Uterus (tissue), 2 donors: ENCODE results near the gene COQ8B.

Experiments
- POLR2A ChIP-seq, 2 donors: fragments of 450-650 bp; IDR thresholded peaks; one replicate each; pipeline ENCODE4 v1.6.1; 2016; ENCODE audit warnings: antibody characterized with exemption in 2 of 2, mild to moderate bottlenecking in 1 of 2, moderate library complexity in 1 of 2
- TF ChIP-seq, protein P1 (sequence below), 4 experiments: fragments of 200-600 bp in 2 of 4; fragments of 450-650 bp in 2 of 4; sonication (generic) in 2 of 4; IDR thresholded peaks; one replicate each; pipeline ENCODE4 v1.5.1; 2016 to 2019; ENCODE audit warnings: antibody characterized with exemption in 4 of 4, mild to moderate bottlenecking in 2 of 4, moderate library complexity in 1 of 4

DNA sequence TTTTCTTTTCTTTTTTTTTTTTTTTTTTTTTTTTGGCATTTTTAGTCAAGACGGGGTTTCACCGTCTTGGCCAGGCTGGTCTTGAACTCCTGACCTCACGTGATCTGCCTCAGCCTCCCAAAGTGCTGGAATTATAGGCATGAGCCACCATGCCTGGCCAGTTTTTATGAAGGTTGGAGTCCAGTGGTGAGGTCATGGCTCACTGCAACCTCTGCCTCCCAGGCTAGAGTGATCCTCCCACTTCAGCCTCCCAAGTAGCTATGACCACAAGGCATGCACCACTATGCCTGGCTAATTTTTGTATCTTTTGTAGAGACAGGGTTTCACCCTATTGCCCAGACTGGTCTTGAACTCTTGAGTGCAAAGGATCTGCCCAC, 38.5 kb upstream of the COQ8B start:
- no peak for TF ChIP-seq POLR2A (IDR thresholded peaks at IDR 0.05)
- TF ChIP-seq, protein P1, sequence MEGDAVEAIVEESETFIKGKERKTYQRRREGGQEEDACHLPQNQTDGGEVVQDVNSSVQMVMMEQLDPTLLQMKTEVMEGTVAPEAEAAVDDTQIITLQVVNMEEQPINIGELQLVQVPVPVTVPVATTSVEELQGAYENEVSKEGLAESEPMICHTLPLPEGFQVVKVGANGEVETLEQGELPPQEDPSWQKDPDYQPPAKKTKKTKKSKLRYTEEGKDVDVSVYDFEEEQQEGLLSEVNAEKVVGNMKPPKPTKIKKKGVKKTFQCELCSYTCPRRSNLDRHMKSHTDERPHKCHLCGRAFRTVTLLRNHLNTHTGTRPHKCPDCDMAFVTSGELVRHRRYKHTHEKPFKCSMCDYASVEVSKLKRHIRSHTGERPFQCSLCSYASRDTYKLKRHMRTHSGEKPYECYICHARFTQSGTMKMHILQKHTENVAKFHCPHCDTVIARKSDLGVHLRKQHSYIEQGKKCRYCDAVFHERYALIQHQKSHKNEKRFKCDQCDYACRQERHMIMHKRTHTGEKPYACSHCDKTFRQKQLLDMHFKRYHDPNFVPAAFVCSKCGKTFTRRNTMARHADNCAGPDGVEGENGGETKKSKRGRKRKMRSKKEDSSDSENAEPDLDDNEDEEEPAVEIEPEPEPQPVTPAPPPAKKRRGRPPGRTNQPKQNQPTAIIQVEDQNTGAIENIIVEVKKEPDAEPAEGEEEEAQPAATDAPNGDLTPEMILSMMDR (IDR thresholded peaks at IDR 0.05) = no peak
